Astrocyte of the cerebellum (primary cell): ENCODE data around the gene POLR1H.

ENCODE experiments used
- DNase-seq: peaks from one replicate; pipeline ENCODE4 v3.0.0-alpha.2; 2011; ENCODE audit warnings: low read depth
- H3K4me3 ChIP-seq: 2 replicates; pipeline ENCODE4 v1.5.1; 2011; ENCODE audit warnings: mild to moderate bottlenecking, low read depth, low read length, moderate library complexity
- in situ Hi-C: cut with HindIII; loops from 2 replicates; pipeline ENCODE4 v1.10.0; 2017; ENCODE audit warnings: low sequenced_read_pairs
- TF ChIP-seq, protein P1 (sequence below): IDR thresholded peaks from 2 replicates; pipeline ENCODE4 v1.5.1; 2012; ENCODE audit warnings: low read length, low read depth, moderate library complexity, mild to moderate bottlenecking; ENCODE audit errors: missing control alignments

POLR1H gene

DNA sequence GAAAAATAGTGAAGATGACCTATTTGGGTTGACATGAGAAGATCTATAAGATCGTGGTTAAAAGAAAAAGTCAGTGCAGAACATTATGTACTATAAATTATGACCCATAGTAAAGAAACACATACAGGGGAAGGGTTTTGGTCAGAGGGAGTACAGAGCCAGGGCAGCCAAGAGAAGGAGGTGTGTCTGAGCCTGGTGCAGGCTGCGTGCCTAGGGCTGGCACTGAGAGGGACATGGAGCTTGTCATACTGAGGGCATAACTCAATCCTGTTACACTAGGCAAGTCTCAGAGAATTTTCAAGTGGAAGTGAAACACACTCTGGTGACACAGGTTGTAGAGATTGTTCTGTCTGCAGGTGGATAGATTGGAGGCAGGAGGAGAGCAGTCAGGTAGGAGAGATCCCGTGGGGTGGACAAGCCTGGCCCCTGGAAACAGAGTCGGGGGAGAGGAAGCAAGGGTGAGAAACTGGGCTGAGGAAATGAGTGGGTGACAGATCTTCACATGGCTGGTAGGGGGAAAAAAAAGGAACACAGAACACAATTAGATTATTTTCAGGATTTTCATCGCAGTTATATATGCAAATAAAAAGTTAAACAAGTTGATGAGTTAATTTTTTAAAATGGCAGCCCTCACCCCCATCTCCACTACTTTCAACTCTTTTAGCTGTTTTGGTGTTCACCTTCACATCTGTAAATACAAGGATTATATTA is 33.0 kb downstream of the POLR1H start:
- H3K4me3 ChIP-seq: no peak overlapping the region
- in situ Hi-C loops: no loop called here
- no peak for DNase-seq
- TF ChIP-seq, protein P1, sequence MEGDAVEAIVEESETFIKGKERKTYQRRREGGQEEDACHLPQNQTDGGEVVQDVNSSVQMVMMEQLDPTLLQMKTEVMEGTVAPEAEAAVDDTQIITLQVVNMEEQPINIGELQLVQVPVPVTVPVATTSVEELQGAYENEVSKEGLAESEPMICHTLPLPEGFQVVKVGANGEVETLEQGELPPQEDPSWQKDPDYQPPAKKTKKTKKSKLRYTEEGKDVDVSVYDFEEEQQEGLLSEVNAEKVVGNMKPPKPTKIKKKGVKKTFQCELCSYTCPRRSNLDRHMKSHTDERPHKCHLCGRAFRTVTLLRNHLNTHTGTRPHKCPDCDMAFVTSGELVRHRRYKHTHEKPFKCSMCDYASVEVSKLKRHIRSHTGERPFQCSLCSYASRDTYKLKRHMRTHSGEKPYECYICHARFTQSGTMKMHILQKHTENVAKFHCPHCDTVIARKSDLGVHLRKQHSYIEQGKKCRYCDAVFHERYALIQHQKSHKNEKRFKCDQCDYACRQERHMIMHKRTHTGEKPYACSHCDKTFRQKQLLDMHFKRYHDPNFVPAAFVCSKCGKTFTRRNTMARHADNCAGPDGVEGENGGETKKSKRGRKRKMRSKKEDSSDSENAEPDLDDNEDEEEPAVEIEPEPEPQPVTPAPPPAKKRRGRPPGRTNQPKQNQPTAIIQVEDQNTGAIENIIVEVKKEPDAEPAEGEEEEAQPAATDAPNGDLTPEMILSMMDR: no peak

DNA sequence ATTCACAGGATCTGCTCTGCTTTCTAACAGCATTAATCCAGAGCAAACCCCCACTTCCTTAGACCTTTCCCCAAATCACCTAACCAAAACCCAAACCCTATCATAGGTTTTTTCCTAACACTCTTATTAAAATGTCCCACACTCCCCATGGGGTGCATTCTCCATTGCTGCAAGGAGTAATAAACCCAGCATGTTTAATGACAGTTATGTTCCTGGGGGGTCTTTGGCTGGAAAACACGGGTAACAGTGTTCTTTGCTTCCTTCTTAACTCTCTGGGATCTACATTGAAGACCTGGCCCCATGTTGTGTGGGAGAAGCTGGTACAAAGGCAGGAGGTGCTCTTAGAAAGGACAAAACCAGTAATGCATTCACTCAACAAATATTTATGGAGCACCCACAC is 35.8 kb downstream of the POLR1H start:
- TF ChIP-seq, protein P1: no peak
- H3K4me3 ChIP-seq: no peak overlapping the region
- no peak for DNase-seq
- in situ Hi-C loops: no loop called here

DNA sequence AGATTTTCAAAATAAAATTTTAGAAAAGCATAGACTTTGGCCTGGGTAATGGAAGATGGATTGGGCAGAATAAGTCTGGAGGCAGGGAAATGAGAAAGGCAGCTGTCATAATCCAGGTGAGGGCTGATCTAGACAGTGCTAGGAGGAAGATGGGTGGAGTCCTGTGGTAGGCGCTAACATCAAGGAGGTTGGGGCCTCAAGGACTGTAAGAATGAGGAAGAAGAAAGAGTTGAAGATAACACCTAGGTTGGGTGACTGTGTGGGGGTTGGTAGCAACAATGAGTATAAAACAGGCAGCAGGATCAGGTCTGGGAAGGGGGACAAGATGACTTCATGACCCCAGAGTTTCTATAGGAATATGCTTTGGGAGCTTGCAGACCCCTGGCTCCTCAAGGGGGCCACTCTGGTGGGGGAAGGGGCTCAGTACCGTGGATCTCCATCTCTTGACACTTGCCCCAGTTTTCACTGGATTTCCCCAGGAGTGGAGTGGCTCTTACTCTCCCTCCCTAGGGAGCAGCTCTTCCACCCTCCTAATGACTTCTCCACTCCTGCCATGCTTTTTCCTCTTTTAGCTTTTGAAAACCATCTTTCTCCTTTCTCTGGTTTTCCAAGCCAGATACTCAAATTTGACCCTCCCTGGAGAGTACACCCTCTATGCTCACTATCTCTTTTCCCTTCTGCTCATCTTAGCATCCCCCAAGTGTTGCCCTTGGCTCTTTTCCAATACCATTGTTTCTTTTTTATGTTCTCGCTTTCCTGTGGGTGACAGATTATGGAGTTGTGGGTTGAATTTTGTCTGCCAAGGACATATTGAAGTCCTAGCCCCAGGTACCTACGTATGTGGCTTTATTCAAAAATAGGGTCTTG is 37.1 kb downstream of the POLR1H start:
- in situ Hi-C loops: no loop called here
- H3K4me3 ChIP-seq: no peak overlapping the region

DNA sequence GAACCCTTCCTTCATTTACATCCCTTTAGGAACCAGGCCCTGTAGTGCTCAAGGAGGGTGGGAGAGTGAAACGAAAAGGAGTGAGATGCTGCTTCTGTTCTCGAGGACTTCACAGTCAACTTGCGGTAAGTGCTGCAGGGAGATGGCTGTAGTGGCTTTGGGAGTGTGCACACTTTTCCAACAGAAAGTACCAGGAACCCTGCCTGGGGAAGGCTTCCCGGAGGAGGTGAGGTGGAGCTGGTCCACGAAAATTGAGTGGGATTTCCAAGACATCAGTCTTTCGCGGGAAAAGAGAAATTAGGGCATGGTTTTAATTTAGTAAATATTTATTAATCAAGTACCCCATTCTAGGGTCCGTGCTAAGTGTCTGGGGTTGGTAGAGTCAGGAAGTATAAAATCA is 39.1 kb downstream of the POLR1H start:
- TF ChIP-seq, protein P1: no peak
- H3K4me3 ChIP-seq: no peak overlapping the region
- no peak for DNase-seq

More for the DNA sequence above, 37.1 kb downstream of the POLR1H start:
- DNase-seq: no peak
- TF ChIP-seq, protein P1: no peak

DNA sequence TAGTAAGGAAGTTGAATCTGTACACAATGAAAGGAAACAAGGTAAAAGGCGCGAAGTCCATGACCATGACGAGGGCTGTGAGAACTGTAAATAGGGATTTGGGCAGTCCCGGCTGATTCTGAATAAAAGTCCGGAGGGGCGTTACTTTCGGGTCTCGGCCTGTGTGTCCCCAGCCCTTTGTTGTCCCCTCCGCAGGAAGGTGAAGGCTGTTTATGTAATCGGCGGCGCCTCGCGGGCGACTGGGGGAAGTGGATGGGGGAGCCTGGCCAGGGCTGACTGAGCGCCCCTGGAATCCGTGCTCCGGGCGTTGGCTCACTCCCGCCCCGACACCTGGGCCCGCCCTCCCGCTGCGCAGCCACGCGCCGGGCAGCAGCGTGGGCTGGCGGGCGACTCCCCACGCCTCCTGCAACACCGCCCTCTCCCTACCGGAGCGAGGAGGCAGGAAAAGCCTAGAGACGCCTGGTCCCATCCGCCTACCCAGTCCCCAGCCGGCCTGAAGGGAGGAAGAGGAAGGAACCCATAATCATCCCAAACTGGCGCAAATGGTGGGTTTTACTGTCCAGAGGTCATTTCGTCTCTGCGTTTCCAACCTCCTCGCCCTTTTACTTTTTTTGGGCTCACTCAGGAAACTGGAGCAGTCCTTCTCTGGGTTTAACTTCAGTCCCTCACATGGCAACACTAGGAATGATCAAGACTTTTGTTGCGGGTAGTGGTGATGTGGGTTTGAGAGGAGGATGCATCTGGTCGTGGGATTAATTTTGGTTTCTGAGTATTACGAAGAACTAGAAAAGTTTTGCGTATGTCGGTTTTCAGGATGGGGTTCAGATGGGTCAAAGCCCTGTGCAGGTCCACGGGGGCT is 39.7 kb downstream of the POLR1H start:
- no peak overlapping the region for H3K4me3 ChIP-seq
- in situ Hi-C loops: no loop called here
- DNase-seq: no peak
- TF ChIP-seq, protein P1: no peak

More for the DNA sequence above, 39.1 kb downstream of the POLR1H start:
- in situ Hi-C loops: no loop called here
